GM12878 (cell line): Measurements from ENCODE around the gene PKDREJ. TPM values are rescaled to one million over a fixed set of nuclear protein-coding genes. Genes with fewer than 3 reads are reported as not detected.
A peak's percentile ranks its signal among the peaks of the same experiment; 100 is the strongest.

Source experiments
- ATF7 ChIP-seq: fragments of 450-650 bp; IDR thresholded peaks from 2 replicates; pipeline ENCODE4 v1.6.1; 2016; ENCODE audit warnings: low read depth, mild to moderate bottlenecking
- DPF2 ChIP-seq: fragments of 450-650 bp; IDR thresholded peaks from 2 replicates; pipeline ENCODE4 v1.6.1; 2017; ENCODE audit warnings: mild to moderate bottlenecking
- NR2F1 ChIP-seq: fragments of 450-650 bp; conservative IDR thresholded peaks from 2 replicates; pipeline ENCODE4 v1.6.1; 2017; ENCODE audit warnings: mild to moderate bottlenecking
- PAX5 ChIP-seq: IDR thresholded peaks from 2 replicates; pipeline ENCODE4 v1.6.1; 2011; ENCODE audit warnings: low read depth, low read length, borderline replicate concordance
- POLR2A ChIP-seq: IDR thresholded peaks from 2 replicates; pipeline ENCODE4 v1.6.1; 2011; ENCODE audit warnings: low read depth, mild to moderate bottlenecking, low read length
- RELA ChIP-seq: fragments of 450-650 bp; IDR thresholded peaks from 2 replicates; pipeline ENCODE4 v1.8.0; 2014; ENCODE audit warnings: borderline replicate concordance; ENCODE audit not compliant: partially characterized antibody
- SUZ12 ChIP-seq: fragments of 200-600 bp; sonication (generic); IDR thresholded peaks from one replicate; pipeline ENCODE4 v1.6.1; 2018; ENCODE audit warnings: antibody characterized with exemption, mild to moderate bottlenecking; ENCODE audit not compliant: unreplicated experiment
- WRNIP1 ChIP-seq: IDR thresholded peaks from 2 replicates; pipeline ENCODE4 v1.6.1; 2011; ENCODE audit warnings: low read depth, low read length, improper control_type of control experiment, borderline replicate concordance
- ZNF24 ChIP-seq: fragments of 450-650 bp; IDR thresholded peaks from 2 replicates; pipeline ENCODE4 v1.6.1; 2017; ENCODE audit warnings: antibody characterized with exemption, mild to moderate bottlenecking
- polyA plus RNA-seq, 11 experiments: library from polyadenylated mRNA; depleted of rRNA in 4 of 11; unstranded in 6 of 11; stranded (reverse) in 5 of 11; fragments of >200 nt; fragmentation: Nextera tagmentation in 4 of 11; fragmentation: Illumina TruSeq in 1 of 11; extraction: Ambion mirVana in 4 of 11; extraction: Trizol in 1 of 11; gene quantifications; 1 replicate in 1 of 11; 2 replicates in 10 of 11; pipeline versions ENCODE4 v1.2.1 to v1.2.3, GENCODE V29; 2011 to 2016; ENCODE audit warnings: inconsistent platforms in 2 of 11, missing spikeins in 2 of 11, low read depth in 1 of 11
- total RNA-seq, 4 experiments: library from RNA; depleted of rRNA in 3 of 4; stranded (reverse); fragments of >200 nt in 3 of 4; fragmentation: Illumina TruSeq in 1 of 4; extraction: Trizol in 1 of 4; gene quantifications; 2 replicates each; pipeline versions ENCODE4 v1.2.1 to v1.2.3, GENCODE V29; 2013 to 2021
- TF ChIP-seq, protein P1 (sequence below): fragments of 450-650 bp; IDR thresholded peaks from 2 replicates; pipeline ENCODE4 v1.6.1; 2017; ENCODE audit warnings: antibody characterized with exemption, mild to moderate bottlenecking, moderate library complexity
- TF ChIP-seq, protein P2 (sequence below): fragments of 450-650 bp; IDR thresholded peaks from 2 replicates; pipeline ENCODE4 v1.6.1; 2016; ENCODE audit warnings: mild to moderate bottlenecking
- TF ChIP-seq, protein P3 (sequence below): fragments of 450-650 bp; formaldehyde crosslinking; IDR thresholded peaks from 2 replicates; pipeline ENCODE4 v1.5.0; 2022; ENCODE audit warnings: mild to moderate bottlenecking, missing genetic modification characterization
- TF ChIP-seq, protein P4 (sequence below): IDR thresholded peaks from 2 replicates; pipeline ENCODE4 v1.6.1; 2012; ENCODE audit warnings: low read length, inconsistent platforms
- TF ChIP-seq, protein P5 (sequence below): fragments of 450-650 bp; formaldehyde crosslinking; IDR thresholded peaks from 2 replicates; pipeline ENCODE4 v1.4.0; 2020; ENCODE audit warnings: mild to moderate bottlenecking, moderate library complexity

PKDREJ gene
- total and polyA plus RNA-seq, 10 of the 15 experiments (the other 5 are each of a cell fraction or from before 2014, with no cell fraction given), result 0.02 to 0.03 TPM; not detected in 8

DNA sequence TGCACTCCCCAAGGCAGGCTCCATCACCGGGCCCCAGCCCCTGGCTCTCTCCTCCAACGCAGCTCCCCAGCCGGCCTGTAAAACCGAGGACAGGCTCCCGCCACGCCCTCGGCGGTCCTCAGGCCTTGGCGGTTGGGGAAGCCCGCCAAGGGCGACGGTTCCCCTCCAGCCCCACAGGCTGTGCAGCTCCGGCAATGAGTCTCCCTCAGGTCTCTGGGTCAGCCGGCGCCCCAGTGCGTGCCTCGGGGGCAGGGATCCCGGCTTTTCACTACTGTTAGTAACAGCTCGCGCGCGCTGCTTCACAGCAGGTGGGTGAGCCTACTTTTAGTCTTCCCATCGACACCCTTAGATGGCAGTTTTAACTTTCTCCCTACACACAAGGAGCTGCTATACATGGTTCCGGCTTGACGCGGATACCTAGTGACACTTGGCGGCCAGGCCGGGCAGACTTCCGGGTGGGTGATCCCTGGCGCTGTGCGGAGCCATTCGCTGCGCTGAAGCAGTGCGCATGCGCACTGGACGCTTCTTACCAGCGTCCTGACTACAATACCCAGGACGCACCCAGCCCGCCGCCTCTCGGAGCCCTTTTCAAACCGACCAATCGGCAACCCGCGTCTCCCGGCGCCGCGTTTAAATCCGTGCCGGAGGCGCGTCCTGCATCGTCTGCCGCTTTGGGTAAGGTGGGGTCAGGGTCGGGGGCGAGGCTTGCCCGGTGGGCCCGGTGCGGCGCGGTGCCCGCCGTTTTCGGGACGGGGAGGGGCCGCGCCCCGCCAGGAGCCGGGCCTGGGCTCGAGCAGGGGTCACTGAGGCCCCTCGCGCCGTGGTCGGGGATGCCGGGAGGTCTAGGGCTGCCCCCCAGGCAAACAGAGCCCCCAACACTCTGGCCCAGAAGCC lies 33.4 kb upstream of the PKDREJ start, which contains the start of gene GTSE1 (continued):
- TF ChIP-seq PAX5, result peak; percentile 14; the same call in 1 of the 2 replicates
- TF ChIP-seq, protein P1, sequence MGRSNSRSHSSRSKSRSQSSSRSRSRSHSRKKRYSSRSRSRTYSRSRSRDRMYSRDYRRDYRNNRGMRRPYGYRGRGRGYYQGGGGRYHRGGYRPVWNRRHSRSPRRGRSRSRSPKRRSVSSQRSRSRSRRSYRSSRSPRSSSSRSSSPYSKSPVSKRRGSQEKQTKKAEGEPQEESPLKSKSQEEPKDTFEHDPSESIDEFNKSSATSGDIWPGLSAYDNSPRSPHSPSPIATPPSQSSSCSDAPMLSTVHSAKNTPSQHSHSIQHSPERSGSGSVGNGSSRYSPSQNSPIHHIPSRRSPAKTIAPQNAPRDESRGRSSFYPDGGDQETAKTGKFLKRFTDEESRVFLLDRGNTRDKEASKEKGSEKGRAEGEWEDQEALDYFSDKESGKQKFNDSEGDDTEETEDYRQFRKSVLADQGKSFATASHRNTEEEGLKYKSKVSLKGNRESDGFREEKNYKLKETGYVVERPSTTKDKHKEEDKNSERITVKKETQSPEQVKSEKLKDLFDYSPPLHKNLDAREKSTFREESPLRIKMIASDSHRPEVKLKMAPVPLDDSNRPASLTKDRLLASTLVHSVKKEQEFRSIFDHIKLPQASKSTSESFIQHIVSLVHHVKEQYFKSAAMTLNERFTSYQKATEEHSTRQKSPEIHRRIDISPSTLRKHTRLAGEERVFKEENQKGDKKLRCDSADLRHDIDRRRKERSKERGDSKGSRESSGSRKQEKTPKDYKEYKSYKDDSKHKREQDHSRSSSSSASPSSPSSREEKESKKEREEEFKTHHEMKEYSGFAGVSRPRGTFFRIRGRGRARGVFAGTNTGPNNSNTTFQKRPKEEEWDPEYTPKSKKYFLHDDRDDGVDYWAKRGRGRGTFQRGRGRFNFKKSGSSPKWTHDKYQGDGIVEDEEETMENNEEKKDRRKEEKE, result no peak
- TF ChIP-seq SUZ12, result no peak
- no peak for TF ChIP-seq ZNF24
- TF ChIP-seq, protein P2, sequence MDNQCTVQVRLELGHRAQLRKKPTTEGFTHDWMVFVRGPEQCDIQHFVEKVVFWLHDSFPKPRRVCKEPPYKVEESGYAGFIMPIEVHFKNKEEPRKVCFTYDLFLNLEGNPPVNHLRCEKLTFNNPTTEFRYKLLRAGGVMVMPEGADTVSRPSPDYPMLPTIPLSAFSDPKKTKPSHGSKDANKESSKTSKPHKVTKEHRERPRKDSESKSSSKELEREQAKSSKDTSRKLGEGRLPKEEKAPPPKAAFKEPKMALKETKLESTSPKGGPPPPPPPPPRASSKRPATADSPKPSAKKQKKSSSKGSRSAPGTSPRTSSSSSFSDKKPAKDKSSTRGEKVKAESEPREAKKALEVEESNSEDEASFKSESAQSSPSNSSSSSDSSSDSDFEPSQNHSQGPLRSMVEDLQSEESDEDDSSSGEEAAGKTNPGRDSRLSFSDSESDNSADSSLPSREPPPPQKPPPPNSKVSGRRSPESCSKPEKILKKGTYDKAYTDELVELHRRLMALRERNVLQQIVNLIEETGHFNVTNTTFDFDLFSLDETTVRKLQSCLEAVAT, result no peak
- no peak for TF ChIP-seq DPF2
- no peak for TF ChIP-seq ATF7
- peak; percentile 65 for TF ChIP-seq NR2F1
- TF ChIP-seq, protein P3, sequence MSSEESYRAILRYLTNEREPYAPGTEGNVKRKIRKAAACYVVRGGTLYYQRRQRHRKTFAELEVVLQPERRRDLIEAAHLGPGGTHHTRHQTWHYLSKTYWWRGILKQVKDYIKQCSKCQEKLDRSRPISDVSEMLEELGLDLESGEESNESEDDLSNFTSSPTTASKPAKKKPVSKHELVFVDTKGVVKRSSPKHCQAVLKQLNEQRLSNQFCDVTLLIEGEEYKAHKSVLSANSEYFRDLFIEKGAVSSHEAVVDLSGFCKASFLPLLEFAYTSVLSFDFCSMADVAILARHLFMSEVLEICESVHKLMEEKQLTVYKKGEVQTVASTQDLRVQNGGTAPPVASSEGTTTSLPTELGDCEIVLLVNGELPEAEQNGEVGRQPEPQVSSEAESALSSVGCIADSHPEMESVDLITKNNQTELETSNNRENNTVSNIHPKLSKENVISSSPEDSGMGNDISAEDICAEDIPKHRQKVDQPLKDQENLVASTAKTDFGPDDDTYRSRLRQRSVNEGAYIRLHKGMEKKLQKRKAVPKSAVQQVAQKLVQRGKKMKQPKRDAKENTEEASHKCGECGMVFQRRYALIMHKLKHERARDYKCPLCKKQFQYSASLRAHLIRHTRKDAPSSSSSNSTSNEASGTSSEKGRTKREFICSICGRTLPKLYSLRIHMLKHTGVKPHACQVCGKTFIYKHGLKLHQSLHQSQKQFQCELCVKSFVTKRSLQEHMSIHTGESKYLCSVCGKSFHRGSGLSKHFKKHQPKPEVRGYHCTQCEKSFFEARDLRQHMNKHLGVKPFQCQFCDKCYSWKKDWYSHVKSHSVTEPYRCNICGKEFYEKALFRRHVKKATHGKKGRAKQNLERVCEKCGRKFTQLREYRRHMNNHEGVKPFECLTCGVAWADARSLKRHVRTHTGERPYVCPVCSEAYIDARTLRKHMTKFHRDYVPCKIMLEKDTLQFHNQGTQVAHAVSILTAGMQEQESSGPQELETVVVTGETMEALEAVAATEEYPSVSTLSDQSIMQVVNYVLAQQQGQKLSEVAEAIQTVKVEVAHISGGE (CRISPR knock-in tag), result peak; percentile 52
- TF ChIP-seq, protein P4, sequence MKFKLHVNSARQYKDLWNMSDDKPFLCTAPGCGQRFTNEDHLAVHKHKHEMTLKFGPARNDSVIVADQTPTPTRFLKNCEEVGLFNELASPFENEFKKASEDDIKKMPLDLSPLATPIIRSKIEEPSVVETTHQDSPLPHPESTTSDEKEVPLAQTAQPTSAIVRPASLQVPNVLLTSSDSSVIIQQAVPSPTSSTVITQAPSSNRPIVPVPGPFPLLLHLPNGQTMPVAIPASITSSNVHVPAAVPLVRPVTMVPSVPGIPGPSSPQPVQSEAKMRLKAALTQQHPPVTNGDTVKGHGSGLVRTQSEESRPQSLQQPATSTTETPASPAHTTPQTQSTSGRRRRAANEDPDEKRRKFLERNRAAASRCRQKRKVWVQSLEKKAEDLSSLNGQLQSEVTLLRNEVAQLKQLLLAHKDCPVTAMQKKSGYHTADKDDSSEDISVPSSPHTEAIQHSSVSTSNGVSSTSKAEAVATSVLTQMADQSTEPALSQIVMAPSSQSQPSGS, result no peak
- no peak for TF ChIP-seq WRNIP1
- TF ChIP-seq, protein P5, sequence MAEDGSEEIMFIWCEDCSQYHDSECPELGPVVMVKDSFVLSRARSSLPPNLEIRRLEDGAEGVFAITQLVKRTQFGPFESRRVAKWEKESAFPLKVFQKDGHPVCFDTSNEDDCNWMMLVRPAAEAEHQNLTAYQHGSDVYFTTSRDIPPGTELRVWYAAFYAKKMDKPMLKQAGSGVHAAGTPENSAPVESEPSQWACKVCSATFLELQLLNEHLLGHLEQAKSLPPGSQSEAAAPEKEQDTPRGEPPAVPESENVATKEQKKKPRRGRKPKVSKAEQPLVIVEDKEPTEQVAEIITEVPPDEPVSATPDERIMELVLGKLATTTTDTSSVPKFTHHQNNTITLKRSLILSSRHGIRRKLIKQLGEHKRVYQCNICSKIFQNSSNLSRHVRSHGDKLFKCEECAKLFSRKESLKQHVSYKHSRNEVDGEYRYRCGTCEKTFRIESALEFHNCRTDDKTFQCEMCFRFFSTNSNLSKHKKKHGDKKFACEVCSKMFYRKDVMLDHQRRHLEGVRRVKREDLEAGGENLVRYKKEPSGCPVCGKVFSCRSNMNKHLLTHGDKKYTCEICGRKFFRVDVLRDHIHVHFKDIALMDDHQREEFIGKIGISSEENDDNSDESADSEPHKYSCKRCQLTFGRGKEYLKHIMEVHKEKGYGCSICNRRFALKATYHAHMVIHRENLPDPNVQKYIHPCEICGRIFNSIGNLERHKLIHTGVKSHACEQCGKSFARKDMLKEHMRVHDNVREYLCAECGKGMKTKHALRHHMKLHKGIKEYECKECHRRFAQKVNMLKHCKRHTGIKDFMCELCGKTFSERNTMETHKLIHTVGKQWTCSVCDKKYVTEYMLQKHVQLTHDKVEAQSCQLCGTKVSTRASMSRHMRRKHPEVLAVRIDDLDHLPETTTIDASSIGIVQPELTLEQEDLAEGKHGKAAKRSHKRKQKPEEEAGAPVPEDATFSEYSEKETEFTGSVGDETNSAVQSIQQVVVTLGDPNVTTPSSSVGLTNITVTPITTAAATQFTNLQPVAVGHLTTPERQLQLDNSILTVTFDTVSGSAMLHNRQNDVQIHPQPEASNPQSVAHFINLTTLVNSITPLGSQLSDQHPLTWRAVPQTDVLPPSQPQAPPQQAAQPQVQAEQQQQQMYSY, result no peak
- TF ChIP-seq RELA, result peak; percentile 51
- peak; percentile 93 for TF ChIP-seq POLR2A
